NCI-H460 (cell line): ENCODE results near the gene CSNK1A1L. TPM values are rescaled to one million over a fixed set of nuclear protein-coding genes. Genes with fewer than 3 reads are reported as not detected.
A peak's percentile ranks its signal among the peaks of the same experiment; 100 is the strongest.

ENCODE experiments used
- DNase-seq: peaks from one replicate; pipeline ENCODE4 v3.0.0-alpha.2; 2016; ENCODE audit warnings: low read depth; ENCODE audit errors: extremely low read depth
- total RNA-seq: library from RNA; depleted of rRNA; stranded (reverse); fragments of >200 nt; shearing (Covaris generic); gene quantifications from 2 replicates; pipeline ENCODE4 v1.2.3, GENCODE V29; 2014

Gene CSNK1A1L
- total RNA-seq, 1 experiment from 2014 or later = not detected

- no peak for DNase-seq
Measured at GRCh38 chr13:37107868-37108267, 2.4 kb upstream of the CSNK1A1L start.

DNA sequence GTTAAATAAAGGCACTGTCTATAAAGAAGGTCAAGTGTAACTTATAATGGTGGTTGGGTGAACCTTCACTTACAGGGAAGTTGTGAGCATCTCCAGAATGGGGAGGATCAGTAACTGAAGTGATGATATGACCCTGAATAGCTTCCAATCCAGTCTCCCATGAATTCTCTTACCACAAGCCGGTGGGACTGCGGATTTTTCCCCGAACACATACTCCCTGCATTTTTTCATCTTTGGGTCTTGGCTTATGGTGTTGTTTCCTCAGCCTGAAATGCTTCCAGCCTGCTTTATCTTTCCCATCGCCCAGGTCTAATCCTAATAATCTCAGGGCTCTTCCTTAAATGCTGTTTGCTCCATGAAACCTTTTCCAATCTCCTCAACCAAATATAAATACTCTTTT is 2.0 kb upstream of the CSNK1A1L start:
- no peak for DNase-seq

- no peak for DNase-seq
Measured at GRCh38 chr13:37106642-37107041, 1.2 kb upstream of the CSNK1A1L start.

- no peak for DNase-seq
Measured at GRCh38 chr13:37102896-37103295, 2.6 kb downstream of the CSNK1A1L start.

DNA sequence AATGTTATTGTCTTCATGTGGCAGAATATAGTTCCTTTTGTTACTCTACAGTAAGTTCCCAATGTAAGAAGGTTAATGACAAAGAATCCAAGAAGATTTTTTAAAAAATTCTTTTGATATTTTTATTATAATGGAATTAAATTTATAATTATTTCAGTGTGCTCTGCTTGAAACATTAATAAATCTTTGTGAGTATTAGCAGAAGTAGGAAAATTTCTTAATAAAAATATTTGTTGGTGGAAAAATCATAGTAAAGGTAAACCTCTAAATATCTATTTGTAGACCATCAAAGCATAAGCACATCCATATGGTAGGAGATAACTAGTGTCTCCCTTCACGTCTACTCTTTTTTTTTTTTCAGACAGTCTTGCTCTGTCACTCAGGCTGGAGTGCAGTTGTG is 4.3 kb downstream of the CSNK1A1L start:
- DNase-seq = no peak

- no peak for DNase-seq
Measured at GRCh38 chr13:37100731-37101130, 4.7 kb downstream of the CSNK1A1L start.

- no peak for DNase-seq
Measured at GRCh38 chr13:37097076-37097475, 8.4 kb downstream of the CSNK1A1L start.

DNA sequence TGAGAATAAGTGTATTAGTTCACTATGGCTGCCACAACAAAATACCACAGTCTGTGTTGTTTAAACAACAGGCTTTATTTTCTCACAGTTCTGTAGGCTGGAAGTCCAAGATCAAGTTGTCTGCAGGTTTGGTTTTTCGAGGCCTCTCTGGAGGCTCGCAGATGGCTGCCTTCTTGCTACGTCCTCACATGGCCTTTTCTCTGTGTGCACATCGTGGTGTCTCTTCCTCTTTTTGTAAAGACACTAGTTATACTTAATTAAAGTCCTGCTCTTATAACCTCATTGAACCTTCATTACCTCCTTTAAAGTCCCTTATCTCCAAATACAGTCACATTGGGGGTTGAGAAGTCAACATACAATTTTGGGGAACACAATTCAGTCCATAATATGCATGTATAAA is 10.6 kb downstream of the CSNK1A1L start:
- no peak for DNase-seq

GRCh38 chr13:37094099-37094498 is 11.4 kb downstream of the CSNK1A1L start:
- DNase-seq = no peak

- DNase-seq = no peak
Measured at GRCh38 chr13:37091835-37092234, 13.6 kb downstream of the CSNK1A1L start.

DNA sequence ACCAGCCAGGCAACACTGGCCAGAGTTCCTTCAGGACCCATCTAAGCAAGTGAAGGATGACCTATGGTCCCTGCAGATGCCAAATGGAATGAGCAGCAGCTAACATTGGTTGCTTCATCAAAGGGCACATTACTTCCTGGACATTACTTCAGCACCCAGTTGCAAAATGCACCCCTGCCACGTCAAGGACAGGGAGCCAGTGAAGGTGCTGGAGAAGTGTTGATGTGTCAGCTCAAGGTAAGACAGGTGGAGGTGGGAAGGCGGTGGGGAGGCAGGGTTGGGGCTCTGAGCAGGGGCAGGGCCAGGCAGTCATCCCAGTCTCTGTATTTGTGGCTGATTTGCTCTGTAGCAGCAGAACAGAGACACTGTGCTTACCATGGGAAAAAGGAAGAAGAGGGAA is 14.6 kb downstream of the CSNK1A1L start:
- no peak for DNase-seq

DNA sequence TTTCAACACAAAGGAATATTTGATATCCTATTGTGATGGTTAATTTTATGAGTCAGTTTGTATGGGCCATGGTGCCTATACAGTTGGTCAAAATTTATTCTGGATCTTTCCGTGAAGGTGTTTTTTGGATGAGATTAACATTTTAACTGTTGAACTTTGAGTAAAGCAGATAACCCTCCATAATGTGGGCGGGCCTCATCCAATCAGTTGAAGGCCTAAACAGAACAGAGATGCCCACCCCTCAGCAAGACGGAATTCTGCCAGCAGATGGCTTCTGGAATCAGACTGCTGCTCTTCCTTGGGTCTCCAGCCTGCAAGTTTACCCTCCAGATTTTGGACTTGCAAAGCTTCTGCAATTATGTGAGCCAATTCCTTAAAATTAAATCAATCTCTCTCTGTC is 16.0 kb downstream of the CSNK1A1L start:
- DNase-seq = no peak

- no peak for DNase-seq
Measured at GRCh38 chr13:37087486-37087885, 18.0 kb downstream of the CSNK1A1L start.

DNA sequence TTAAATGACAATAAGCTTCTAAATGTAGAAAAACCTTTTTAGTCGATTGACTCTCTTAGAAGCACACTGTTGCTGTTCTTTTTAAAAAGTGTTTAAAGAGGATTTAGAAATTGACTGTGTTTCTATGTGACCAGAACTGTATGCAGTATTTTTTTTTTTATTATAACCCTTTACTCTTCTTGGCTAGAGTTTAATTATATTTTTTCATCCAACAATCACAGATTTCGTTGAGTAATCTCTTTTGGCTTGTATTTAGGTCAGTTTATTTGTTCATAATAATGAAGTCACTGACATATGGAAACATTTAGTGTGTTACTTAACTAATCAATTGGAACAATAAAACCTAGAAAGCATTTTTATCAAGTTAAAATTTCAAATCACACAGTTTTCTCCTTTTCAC is 19.9 kb downstream of the CSNK1A1L start:
- DNase-seq = no peak

GRCh38 chr13:37076818-37077217 is 28.6 kb downstream of the CSNK1A1L start:
- no peak for DNase-seq

- no peak for DNase-seq
Measured at GRCh38 chr13:37075164-37075563, 30.3 kb downstream of the CSNK1A1L start.

- DNase-seq = peak; percentile 30
Measured at GRCh38 chr13:37074703-37075102, 30.8 kb downstream of the CSNK1A1L start.

DNA sequence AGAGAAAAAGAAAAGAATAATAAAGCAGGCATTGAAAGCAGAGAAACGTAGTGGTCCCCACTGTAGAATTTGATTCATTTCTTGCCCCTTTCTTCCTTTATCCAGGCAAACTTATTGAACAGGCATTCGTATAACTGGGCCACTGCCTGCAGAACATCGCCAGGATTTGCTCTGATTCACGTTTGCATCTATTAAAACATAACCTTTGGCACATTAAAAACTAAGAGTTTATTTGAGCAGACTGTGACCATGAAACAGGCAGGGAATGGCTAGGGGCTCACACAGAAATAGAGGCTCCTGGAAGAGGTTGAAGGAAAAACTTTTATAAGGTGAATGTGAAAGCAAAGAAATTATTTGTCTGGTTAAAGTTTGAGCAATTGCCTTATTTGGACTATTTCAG is 33.4 kb downstream of the CSNK1A1L start:
- DNase-seq = no peak

GRCh38 chr13:37070956-37071355 is 34.5 kb downstream of the CSNK1A1L start:
- DNase-seq = no peak

DNA sequence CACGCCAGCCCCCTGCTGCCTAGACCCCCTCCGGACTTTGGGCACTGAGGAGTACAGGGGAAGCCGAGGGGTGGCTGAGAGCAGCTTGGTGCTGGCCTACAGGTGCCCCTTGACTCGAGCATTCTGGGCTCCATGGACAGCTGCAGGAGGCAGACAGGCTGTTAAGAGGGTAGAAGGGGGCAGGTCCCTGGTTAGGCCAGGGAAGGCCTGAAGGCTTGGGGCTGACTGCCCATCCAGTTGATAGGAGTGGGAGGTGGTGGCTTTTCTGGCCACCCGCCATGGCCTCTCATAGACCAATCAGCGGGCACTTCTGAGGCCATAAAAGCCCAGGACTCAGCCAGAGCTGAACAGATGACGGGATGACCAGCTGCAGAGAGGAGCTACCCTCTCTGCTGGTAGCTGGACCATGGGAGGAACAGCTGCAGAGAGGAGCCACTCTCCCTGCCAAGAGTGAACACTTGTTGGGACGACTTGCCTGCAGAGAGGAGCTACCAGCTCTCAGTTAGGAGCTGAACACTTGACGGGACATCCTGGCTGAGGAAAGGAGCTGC is 35.2 kb downstream of the CSNK1A1L start:
- DNase-seq = no peak

DNA sequence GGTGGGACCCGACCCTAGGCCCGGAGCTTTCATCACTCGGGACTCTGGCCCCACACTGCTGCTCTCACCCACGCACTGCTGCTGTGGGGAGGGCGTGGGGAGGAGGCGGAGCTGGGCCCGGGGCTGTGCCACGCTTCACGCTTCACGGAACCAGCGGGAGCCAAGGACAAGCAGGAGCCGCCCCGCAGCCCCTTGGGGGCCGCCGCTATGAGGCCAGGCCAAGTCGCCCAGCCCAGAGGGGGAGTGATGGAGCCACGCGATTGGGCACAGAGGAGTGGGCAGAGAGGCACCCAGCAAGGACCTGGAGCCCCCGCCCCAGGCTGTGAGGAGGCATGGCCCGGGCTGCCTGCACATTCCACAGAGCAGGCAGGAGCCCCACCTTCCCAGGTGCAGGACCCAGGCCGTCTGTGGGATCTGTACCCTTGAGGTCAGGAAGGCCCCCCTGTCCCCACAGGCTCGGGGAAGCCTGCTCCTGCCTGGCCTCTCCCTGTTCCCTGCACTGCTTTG is 35.8 kb downstream of the CSNK1A1L start:
- DNase-seq = no peak

- DNase-seq = no peak
Measured at GRCh38 chr13:37068962-37069361, 36.5 kb downstream of the CSNK1A1L start.

DNA sequence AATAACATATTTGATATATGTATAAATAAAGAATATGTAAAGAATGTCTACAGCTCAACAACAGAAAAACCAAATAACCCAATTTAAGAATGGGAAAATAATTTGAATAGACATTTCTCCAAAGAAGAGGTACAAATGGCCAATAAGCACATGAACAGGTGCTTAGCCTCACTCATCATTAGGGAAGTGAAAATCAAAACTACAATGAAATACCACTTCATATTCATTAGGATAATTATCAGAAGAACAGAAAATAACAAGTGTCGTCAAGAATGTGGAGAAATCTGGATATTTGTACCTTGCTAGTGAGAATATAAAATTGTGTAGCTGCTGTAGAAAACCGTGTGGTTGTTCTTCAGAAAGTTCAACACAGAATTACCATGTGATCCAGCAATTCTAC is 37.6 kb downstream of the CSNK1A1L start:
- DNase-seq = no peak
